HG02610 (cell line): ENCODE results near the gene PREX1.

ENCODE experiments used
- ATAC-seq: cut with Tn5 transposase; IDR thresholded peaks from one replicate; pipeline ENCODE4 v1.9.1; 2021; ENCODE audit warnings: mild to moderate bottlenecking, moderate library complexity; ENCODE audit not compliant: unreplicated experiment

Gene PREX1

DNA sequence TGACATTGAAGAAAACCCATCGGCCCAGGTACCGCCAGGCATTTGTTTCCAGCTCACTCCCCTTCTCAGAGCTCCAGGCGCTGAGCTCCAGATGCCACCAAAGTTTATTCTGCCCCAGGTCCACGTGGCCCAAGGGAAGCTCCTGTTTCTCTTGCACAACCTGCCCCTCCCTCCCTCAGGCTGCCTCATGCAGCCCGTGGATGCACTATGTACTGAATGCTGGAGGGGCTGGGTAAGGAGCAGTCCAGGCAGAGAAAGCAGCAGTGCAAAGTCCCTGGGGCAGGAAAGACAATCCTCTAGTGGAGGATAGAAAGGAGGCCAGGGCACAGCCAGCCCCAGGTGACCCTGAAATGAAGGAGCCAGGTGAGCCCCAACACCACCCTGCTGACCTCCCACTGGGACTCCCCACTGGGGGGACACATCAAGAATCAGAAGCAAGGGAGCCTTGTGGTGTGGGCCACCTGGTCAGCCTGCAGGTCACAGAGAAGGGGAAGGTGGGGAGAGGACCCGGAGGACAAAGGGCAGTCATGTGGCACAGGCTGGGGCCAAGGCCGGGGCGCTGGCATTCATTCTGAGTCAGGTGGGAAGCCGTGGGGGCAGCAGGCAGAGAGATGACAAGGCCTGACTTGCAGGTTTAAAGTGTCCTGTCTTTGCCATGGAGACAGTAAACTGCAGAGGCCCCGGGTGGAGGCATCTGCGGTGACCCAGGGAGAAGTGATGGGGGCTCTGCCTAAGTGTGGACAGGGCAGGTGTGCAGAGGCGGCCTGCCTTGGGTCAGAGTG, 230.1 kb downstream of the PREX1 start:
- ATAC-seq = no peak

DNA sequence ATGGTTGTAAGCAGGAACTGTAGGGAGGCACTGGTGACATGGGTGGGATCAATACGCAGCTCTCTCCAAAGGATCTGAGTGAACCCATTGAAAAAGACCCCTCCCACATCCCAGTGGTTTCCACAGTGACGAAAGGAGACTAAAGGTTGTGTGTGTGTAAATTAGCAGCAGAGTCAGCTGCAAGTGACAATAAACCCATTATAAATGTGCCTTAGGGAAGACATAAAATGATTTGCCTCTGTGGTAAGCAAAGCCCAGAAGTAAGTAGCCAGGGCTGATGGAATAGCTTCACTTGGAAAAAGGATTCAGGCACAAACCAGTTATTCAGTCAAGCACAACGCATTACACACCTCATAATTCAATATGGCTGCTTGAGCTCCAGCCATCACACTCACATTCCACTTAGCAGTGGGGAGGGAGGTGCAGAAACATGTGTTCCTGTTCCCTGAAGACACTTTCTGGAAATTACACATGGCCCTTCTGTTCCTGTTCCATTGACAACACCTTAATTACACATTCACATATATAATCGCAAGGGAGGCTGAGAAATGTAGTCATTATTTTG, 231.4 kb downstream of the PREX1 start:
- no peak for ATAC-seq

DNA sequence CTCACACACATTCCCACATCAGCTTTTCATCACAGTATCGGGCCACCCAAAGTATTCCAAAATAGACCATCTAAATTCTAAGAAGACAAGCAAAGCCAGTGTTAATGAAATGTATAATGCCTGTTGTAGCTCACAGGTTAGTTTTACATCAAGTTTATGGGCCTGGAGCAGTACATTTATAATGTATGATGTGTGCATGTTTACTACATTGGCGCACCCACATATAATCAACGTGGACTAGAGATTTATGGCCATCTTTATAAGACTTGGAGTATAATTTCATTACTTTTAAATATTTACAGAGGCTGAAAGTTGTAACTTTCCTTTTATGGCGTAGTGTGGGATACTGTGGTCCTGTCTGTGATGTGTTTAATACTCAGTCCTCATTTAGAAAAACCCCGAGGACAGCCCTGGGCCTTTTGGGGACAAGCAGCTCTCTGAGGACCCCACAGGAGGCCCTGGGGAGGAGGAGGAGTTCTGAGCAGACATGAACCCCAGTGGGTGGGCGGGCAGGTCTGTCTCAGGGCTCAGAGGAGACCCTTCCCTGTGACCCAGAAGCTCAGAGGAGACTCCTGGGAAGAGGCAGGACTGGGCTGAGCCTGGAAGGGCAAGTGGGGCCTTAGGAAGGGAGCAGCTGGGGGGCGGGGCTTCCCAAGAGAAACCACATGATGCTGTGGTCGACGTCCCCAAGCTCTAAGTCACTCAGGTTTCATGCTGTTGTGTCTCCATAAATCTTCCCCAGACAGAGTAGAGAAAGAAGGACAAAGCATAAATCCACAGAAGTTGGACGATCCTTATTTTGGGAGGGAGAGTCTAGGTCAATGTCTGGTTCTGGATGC, 232.1 kb downstream of the PREX1 start:
- no peak for ATAC-seq

GRCh38 chr20:48594533-48594932, 233.3 kb downstream of the PREX1 start:
- ATAC-seq = no peak

- no peak for ATAC-seq
Observed at GRCh38 chr20:48592107-48592940, 235.5 kb downstream of the PREX1 start.

- no peak for ATAC-seq
Observed at GRCh38 chr20:48586730-48587129, 241.1 kb downstream of the PREX1 start.

GRCh38 chr20:48585061-48585870, 242.5 kb downstream of the PREX1 start:
- ATAC-seq = no peak

DNA sequence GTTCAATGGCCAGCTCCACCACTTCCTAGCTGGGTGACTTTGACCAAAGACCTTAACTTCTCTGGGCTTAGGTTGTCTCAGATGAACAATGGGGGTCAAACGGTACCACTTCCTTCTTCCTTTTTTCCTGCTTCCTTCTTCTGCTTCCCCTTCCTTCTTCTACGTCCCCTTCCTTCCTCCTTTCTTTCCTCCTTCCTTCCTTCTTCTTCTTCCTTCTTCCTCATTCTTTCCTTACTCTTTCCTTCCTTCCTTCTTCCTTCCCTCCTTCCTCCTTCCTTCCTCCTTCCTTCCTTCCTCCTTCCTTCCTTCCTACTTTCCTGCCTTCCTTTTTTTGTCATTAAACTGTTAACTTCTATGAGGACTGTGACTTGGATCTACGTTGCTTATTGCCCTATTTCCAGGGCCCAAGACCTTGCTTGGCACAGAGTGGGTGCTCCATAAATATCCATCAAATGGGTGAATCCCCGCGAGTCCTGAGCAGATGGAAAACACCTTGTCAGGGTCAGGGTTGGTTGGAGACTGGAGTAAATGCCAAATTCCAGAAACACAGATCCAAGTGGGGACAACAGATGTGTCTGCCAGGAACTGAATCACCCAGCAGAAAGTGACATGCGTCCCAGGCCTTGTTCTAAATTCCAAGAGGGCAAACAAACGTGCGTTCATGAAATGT, 243.3 kb downstream of the PREX1 start:
- ATAC-seq = no peak

DNA sequence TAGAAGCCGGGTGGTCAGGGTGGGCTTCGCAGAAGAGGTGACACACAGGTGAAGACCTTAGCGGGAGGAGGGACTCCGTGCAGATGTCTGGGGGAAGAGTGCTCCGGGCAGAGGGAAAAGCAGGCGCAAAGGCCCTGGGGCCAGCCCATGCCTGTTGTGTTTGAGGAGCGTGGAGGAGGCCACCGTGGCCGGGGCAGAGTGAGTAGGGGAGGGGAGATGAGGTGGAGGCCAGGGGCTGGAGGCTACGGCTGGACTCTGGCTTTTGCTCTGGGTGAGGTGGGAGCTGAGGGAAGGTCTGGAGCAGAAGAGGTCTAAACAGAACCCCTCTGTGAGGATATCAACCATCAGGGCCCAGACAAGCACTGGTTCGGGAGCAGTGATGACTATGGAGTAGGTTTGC, 244.0 kb downstream of the PREX1 start:
- ATAC-seq = no peak

DNA sequence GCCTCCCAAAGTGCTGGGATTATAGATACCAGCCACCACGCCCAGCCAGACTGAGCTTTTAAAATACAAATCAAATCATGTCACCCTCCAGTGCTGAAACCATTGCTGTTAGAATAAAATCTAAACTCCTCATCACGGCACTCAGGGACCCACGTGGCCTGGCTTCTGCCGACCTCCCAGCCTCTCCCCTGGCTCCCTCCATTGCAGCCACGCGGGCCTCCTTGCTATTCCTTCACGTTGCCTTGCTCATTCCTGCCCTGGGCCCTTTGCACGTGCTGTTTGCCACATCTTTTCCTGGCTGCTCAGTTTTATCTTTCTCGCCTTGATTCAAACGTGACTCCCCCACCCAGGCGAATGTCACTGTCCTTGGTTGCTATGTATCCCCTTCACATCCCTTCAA, 244.6 kb downstream of the PREX1 start:
- ATAC-seq = no peak

- no peak for ATAC-seq
Observed at GRCh38 chr20:48582673-48582985, 245.2 kb downstream of the PREX1 start.

GRCh38 chr20:48581167-48581566, 246.6 kb downstream of the PREX1 start:
- no peak for ATAC-seq

DNA sequence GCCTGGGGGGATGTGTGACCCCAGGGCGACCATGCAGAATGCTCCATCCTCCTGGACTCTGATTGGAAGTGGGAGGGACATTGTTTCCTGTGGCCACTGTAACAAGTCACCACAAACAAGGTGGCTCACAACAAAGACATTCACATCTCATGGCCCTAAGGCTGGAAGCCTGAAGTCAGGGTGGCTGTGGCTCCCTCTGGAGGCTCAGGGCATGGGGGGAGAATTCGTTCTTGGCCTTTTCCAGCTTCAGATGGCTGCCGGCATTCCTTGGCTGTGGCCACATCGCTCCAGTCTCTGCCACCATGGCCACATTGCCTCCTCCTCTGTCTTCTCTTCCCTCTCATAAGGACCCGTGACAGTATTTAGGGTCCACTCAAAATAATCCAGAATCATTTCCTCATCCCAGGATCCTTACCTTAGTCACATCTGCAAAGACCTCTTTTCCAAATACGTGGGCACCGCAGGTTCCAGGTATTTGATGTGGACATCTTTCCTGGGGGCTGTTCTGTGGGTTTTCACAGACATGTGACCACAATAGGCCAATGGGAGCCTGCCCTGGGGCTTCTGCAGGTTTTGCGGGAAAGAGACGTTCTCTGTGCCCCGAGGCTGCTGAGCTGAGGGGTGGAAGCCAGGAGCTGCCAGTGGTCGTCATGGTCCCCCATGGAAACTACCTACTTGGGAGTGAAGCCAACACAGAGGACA, 249.3 kb downstream of the PREX1 start:
- ATAC-seq = no peak

- no peak for ATAC-seq
Observed at GRCh38 chr20:48577557-48577956, 250.2 kb downstream of the PREX1 start.

DNA sequence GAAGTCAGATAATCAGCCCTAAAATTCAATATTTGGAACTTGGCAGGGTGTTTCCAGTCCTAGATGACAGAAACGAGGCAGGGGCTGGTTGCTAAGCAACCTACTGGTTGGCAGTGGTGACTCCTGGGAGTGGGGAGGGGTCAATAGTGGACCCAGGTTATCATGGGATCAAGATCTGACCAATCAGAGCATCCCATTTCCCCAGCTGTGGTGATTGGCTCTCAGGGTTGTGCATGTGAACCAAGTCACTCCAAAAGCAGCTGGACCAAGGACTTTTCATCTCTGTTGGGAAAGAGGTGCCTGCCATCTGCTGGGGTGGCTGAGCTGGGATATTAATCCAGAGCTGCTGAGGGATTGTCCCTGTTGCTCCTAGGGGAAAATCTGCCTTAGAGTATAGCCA, 253.4 kb downstream of the PREX1 start:
- no peak for ATAC-seq
